Measurements from ENCODE around the gene OR51E1.

The OR51E1 gene

GRCh38 chr11:4654635-4655369 is 11.0 kb downstream of the OR51E1 start:
- DNase-seq (ENCODE audit: low spot score), result no peak

- DNase-seq (ENCODE audit: low spot score), result no peak
Observed at GRCh38 chr11:4658629-4659445, 15.1 kb downstream of the OR51E1 start.

GRCh38 chr11:4662876-4663275 is 19.1 kb downstream of the OR51E1 start:
- no peak for DNase-seq (ENCODE audit: low spot score)

GRCh38 chr11:4664183-4664582 is 20.4 kb downstream of the OR51E1 start:
- DNase-seq (ENCODE audit: low spot score), result no peak

- DNase-seq (ENCODE audit: low spot score), result no peak
Observed at GRCh38 chr11:4664786-4665185, 21.0 kb downstream of the OR51E1 start.

GRCh38 chr11:4665424-4665823 is 21.6 kb downstream of the OR51E1 start:
- no peak for DNase-seq (ENCODE audit: low spot score)

GRCh38 chr11:4671741-4672140 is 28.0 kb downstream of the OR51E1 start:
- DNase-seq (ENCODE audit: low spot score), result no peak

GRCh38 chr11:4672470-4672869 is 28.7 kb downstream of the OR51E1 start:
- no peak for DNase-seq (ENCODE audit: low spot score)

GRCh38 chr11:4673781-4674180 is 30.0 kb downstream of the OR51E1 start:
- DNase-seq (ENCODE audit: low spot score), result no peak

- no peak for DNase-seq (ENCODE audit: low spot score)
Observed at GRCh38 chr11:4677948-4678347, 34.2 kb downstream of the OR51E1 start.

GRCh38 chr11:4680341-4680740 is 36.6 kb downstream of the OR51E1 start:
- no peak for DNase-seq (ENCODE audit: low spot score)

- no peak for DNase-seq (ENCODE audit: low spot score)
Observed at GRCh38 chr11:4682623-4683419, 39.0 kb downstream of the OR51E1 start.

- DNase-seq (ENCODE audit: low spot score), result no peak
Observed at GRCh38 chr11:4684631-4685285, 41.0 kb downstream of the OR51E1 start.

GRCh38 chr11:4695442-4695841 is 51.7 kb downstream of the OR51E1 start:
- no peak for DNase-seq (ENCODE audit: low spot score)

- no peak for DNase-seq (ENCODE audit: low spot score)
Observed at GRCh38 chr11:4697585-4697984, 53.8 kb downstream of the OR51E1 start, which contains the start of gene OR51E2. Gene OR51E2, minus strand, starts transcription at chr11:4697853. Its CDS starts 15,142 bp downstream, at chr11:4682711.

- no peak for DNase-seq (ENCODE audit: low spot score)
Observed at GRCh38 chr11:4699697-4700435, 56.1 kb downstream of the OR51E1 start.

- no peak for DNase-seq (ENCODE audit: low spot score)
Observed at GRCh38 chr11:4700436-4700820, 56.6 kb downstream of the OR51E1 start.

GRCh38 chr11:4704054-4704789 is 60.4 kb downstream of the OR51E1 start, which contains the start of gene MMP26:
Gene MMP26, plus strand, starts transcription at chr11:4704784.
- no peak for DNase-seq (ENCODE audit: low spot score)

GRCh38 chr11:4704790-4705334 is 61.1 kb downstream of the OR51E1 start:
- DNase-seq (ENCODE audit: low spot score), result no peak
